ENCODE results near the gene CDH23. TPM values are rescaled to one million over a fixed set of nuclear protein-coding genes. Genes with fewer than 3 reads are reported as not detected.

CDH23 gene
- total and polyA plus RNA-seq, 9 of the 15 experiments (the other 6 are each of a cell fraction or from before 2014, with no cell fraction given) = 0.18 to 1.2 (median 0.47) TPM

GRCh38 chr10:71763352-71764127 is 366.8 kb downstream of the CDH23 start (continued):
- TF ChIP-seq, protein P1, sequence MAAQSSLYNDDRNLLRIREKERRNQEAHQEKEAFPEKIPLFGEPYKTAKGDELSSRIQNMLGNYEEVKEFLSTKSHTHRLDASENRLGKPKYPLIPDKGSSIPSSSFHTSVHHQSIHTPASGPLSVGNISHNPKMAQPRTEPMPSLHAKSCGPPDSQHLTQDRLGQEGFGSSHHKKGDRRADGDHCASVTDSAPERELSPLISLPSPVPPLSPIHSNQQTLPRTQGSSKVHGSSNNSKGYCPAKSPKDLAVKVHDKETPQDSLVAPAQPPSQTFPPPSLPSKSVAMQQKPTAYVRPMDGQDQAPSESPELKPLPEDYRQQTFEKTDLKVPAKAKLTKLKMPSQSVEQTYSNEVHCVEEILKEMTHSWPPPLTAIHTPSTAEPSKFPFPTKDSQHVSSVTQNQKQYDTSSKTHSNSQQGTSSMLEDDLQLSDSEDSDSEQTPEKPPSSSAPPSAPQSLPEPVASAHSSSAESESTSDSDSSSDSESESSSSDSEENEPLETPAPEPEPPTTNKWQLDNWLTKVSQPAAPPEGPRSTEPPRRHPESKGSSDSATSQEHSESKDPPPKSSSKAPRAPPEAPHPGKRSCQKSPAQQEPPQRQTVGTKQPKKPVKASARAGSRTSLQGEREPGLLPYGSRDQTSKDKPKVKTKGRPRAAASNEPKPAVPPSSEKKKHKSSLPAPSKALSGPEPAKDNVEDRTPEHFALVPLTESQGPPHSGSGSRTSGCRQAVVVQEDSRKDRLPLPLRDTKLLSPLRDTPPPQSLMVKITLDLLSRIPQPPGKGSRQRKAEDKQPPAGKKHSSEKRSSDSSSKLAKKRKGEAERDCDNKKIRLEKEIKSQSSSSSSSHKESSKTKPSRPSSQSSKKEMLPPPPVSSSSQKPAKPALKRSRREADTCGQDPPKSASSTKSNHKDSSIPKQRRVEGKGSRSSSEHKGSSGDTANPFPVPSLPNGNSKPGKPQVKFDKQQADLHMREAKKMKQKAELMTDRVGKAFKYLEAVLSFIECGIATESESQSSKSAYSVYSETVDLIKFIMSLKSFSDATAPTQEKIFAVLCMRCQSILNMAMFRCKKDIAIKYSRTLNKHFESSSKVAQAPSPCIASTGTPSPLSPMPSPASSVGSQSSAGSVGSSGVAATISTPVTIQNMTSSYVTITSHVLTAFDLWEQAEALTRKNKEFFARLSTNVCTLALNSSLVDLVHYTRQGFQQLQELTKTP (IDR thresholded peaks at IDR 0.05; ENCODE audit: low read depth in 1 of 2, partially characterized antibody in 2 of 2) = no peak
- TF ChIP-seq, protein P2, sequence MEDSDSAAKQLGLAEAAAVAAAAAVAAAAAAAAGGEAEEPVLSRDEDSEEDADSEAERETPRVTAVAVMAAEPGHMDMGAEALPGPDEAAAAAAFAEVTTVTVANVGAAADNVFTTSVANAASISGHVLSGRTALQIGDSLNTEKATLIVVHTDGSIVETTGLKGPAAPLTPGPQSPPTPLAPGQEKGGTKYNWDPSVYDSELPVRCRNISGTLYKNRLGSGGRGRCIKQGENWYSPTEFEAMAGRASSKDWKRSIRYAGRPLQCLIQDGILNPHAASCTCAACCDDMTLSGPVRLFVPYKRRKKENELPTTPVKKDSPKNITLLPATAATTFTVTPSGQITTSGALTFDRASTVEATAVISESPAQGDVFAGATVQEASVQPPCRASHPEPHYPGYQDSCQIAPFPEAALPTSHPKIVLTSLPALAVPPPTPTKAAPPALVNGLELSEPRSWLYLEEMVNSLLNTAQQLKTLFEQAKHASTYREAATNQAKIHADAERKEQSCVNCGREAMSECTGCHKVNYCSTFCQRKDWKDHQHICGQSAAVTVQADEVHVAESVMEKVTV (CRISPR knock-in tag; IDR thresholded peaks at IDR 0.05) = no peak
- TF ChIP-seq AFF4 (CRISPR knock-in tag; IDR thresholded peaks at IDR 0.05) (no peak), SP2 (IDR thresholded peaks at IDR 0.05; ENCODE audit: extremely low read depth, low read depth, low read length, poor library complexity, severe bottlenecking) (no peak), POLR3A (IDR thresholded peaks at IDR 0.05; ENCODE audit: borderline replicate concordance, extremely low read depth, insufficient read depth, insufficient read length) (no peak), HLTF (IDR thresholded peaks at IDR 0.05) (no peak), CBX8 (IDR thresholded peaks at IDR 0.05; ENCODE audit: borderline replicate concordance, extremely low read depth, low read depth, low read length, poor library complexity, severe bottlenecking) (no peak), FOXJ3 (CRISPR knock-in tag; IDR thresholded peaks at IDR 0.05) (no peak), KLF6 (CRISPR knock-in tag; IDR thresholded peaks at IDR 0.05; ENCODE audit: borderline replicate concordance) (no peak), KLF10 (CRISPR knock-in tag; IDR thresholded peaks at IDR 0.05) (no peak), ZBTB26 (CRISPR knock-in tag; IDR thresholded peaks at IDR 0.05) (no peak)
- TF ChIP-seq, protein P3, sequence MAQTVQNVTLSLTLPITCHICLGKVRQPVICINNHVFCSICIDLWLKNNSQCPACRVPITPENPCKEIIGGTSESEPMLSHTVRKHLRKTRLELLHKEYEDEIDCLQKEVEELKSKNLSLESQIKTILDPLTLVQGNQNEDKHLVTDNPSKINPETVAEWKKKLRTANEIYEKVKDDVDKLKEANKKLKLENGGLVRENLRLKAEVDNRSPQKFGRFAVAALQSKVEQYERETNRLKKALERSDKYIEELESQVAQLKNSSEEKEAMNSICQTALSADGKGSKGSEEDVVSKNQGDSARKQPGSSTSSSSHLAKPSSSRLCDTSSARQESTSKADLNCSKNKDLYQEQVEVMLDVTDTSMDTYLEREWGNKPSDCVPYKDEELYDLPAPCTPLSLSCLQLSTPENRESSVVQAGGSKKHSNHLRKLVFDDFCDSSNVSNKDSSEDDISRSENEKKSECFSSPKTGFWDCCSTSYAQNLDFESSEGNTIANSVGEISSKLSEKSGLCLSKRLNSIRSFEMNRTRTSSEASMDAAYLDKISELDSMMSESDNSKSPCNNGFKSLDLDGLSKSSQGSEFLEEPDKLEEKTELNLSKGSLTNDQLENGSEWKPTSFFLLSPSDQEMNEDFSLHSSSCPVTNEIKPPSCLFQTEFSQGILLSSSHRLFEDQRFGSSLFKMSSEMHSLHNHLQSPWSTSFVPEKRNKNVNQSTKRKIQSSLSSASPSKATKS (CRISPR knock-in tag; IDR thresholded peaks at IDR 0.05) = no peak
